NT2/D1 (cell line): ENCODE measurements around the gene BTBD8.

Source experiments
- YY1 ChIP-seq: IDR thresholded peaks from 2 replicates; pipeline ENCODE4 v1.6.1; 2011; ENCODE audit not compliant: insufficient read length, insufficient read depth
- ZNF274 ChIP-seq: IDR thresholded peaks from 2 replicates; pipeline ENCODE4 v1.6.1; 2011; ENCODE audit warnings: mild to moderate bottlenecking, low read depth, low read length

DNA sequence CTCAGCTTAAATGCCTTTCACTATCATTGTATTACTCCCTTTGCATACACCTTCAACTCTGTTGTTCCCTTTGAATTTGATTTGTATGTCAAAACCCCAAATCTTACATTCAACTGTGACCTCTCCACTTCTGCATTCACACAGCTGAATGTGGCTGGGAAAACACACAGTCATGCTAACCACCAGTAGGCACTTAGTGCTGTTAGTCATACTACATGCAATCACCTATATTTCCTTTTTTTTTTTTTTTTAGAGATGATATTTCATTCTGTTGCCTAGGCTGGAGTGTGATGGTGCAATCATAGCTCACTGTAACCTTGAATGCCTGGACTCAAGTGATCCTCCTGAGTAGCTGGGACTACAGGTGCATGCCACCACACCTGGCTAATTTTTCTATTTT lies 16.2 kb downstream of the BTBD8 start:
- TF ChIP-seq ZNF274 (no peak), YY1 (no peak)
